Mammary epithelial cell (primary cell): ENCODE data around the gene MARCHF9.

Source experiments
- EZH2 ChIP-seq: IDR thresholded peaks from 2 replicates; pipeline ENCODE4 v1.6.1; 2012; ENCODE audit warnings: low read length, inconsistent platforms, borderline replicate concordance
- TF ChIP-seq, protein P1 (sequence below), 2 donors: IDR thresholded peaks in 1 of 2; conservative IDR thresholded peaks in 1 of 2; 2 replicates each; pipeline ENCODE4 v1.5.1; 2011 to 2012; ENCODE audit warnings: inconsistent platforms in 2 of 2, low read length in 2 of 2, mild to moderate bottlenecking in 2 of 2, control low read depth in 1 of 2, low read depth in 1 of 2; ENCODE audit not compliant: insufficient read depth in 1 of 2; ENCODE audit errors: extremely low read depth in 1 of 2

DNA sequence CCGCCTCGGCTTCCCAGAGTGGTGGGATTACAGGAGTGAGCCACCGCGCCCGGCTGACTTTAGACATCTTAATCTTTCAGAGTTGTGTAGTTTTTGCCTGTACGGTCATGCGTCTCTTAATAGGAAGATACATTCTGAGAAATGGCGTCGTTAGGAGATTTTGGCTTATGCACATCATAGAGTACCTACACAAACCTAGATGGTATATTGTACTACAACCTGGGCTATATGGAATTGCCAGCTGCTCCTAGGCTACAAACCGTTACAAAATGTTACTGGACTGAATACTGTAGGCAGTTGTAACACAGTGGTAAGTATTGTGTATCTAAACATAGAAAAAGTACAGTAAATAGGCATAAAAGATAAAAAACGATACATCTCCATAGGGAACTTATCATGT is 29.0 kb downstream of the MARCHF9 start:
- TF ChIP-seq, protein P1, sequence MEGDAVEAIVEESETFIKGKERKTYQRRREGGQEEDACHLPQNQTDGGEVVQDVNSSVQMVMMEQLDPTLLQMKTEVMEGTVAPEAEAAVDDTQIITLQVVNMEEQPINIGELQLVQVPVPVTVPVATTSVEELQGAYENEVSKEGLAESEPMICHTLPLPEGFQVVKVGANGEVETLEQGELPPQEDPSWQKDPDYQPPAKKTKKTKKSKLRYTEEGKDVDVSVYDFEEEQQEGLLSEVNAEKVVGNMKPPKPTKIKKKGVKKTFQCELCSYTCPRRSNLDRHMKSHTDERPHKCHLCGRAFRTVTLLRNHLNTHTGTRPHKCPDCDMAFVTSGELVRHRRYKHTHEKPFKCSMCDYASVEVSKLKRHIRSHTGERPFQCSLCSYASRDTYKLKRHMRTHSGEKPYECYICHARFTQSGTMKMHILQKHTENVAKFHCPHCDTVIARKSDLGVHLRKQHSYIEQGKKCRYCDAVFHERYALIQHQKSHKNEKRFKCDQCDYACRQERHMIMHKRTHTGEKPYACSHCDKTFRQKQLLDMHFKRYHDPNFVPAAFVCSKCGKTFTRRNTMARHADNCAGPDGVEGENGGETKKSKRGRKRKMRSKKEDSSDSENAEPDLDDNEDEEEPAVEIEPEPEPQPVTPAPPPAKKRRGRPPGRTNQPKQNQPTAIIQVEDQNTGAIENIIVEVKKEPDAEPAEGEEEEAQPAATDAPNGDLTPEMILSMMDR (conservative IDR thresholded peaks at IDR 0.05 in 1 of 2, IDR thresholded peaks at IDR 0.05 in 1 of 2; ENCODE audit: extremely low read depth in 1 of 2, insufficient read depth in 1 of 2, low read depth in 1 of 2, low read length in 2 of 2), result no peak
- TF ChIP-seq EZH2, result no peak
